Osteoblast (primary cell): Measurements from ENCODE around the gene HSPA12B. TPM values are rescaled to one million over a fixed set of nuclear protein-coding genes. Genes with fewer than 3 reads are reported as not detected.

Experiments used
- DNase-seq: peaks from one replicate; pipeline ENCODE4 v3.0.0; 2011; ENCODE audit warnings: low spot score, mixed read lengths; ENCODE audit not compliant: insufficient read length; ENCODE audit errors: missing footprints
- H2AFZ ChIP-seq: 2 replicates; pipeline ENCODE4 v1.6.0; 2011; ENCODE audit warnings: mild to moderate bottlenecking, low read length
- H3K27ac ChIP-seq: 2 replicates; pipeline ENCODE4 v1.5.1; 2011; ENCODE audit warnings: mild to moderate bottlenecking, low read depth, low read length, moderate library complexity
- H3K27me3 ChIP-seq: 2 replicates; pipeline ENCODE4 v1.6.0; 2012; ENCODE audit warnings: mild to moderate bottlenecking, control low read depth, inconsistent platforms, low read length, moderate library complexity; ENCODE audit not compliant: insufficient read depth
- H3K36me3 ChIP-seq: 2 replicates; pipeline ENCODE4 v1.5.1; 2011; ENCODE audit warnings: mild to moderate bottlenecking, low read length, control low read depth, moderate library complexity; ENCODE audit not compliant: insufficient read depth
- H3K4me1 ChIP-seq: 2 replicates; pipeline ENCODE4 v1.5.1; 2011; ENCODE audit warnings: mild to moderate bottlenecking, low read length, control low read depth, moderate library complexity; ENCODE audit not compliant: insufficient read depth
- H3K4me2 ChIP-seq: 2 replicates; pipeline ENCODE4 v1.6.0; 2011; ENCODE audit warnings: mild to moderate bottlenecking, low read length; ENCODE audit not compliant: insufficient read depth
- H3K4me3 ChIP-seq: fragments of 200-600 bp; sonication (generic); 3 replicates; pipeline ENCODE4 v1.5.1; 2012; ENCODE audit warnings: mild to moderate bottlenecking, low read length, inconsistent platforms; ENCODE audit not compliant: insufficient read depth
- H3K79me2 ChIP-seq: 2 replicates; pipeline ENCODE4 v1.6.0; 2012; ENCODE audit warnings: mild to moderate bottlenecking, low read length, control low read depth, inconsistent platforms; ENCODE audit not compliant: insufficient read depth
- H3K9me3 ChIP-seq: 2 replicates; pipeline ENCODE4 v1.5.1; 2011; ENCODE audit warnings: low read depth, low read length, control low read depth
- H4K20me1 ChIP-seq: 2 replicates; pipeline ENCODE4 v1.6.0; 2012; ENCODE audit warnings: mild to moderate bottlenecking, low read length, control low read depth; ENCODE audit not compliant: insufficient read depth
- total RNA-seq: library from RNA; depleted of rRNA; stranded (reverse); fragments of >200 nt; gene quantifications from 2 replicates; pipeline ENCODE4 v1.2.3, GENCODE V29; 2012
- TF ChIP-seq, protein P1 (sequence below): IDR thresholded peaks from 2 replicates; pipeline ENCODE4 v1.5.1; 2011; ENCODE audit warnings: mild to moderate bottlenecking, low read depth, low read length, moderate library complexity; ENCODE audit errors: extremely low read depth

Gene HSPA12B
- total RNA-seq, 1 donor: not detected

DNA sequence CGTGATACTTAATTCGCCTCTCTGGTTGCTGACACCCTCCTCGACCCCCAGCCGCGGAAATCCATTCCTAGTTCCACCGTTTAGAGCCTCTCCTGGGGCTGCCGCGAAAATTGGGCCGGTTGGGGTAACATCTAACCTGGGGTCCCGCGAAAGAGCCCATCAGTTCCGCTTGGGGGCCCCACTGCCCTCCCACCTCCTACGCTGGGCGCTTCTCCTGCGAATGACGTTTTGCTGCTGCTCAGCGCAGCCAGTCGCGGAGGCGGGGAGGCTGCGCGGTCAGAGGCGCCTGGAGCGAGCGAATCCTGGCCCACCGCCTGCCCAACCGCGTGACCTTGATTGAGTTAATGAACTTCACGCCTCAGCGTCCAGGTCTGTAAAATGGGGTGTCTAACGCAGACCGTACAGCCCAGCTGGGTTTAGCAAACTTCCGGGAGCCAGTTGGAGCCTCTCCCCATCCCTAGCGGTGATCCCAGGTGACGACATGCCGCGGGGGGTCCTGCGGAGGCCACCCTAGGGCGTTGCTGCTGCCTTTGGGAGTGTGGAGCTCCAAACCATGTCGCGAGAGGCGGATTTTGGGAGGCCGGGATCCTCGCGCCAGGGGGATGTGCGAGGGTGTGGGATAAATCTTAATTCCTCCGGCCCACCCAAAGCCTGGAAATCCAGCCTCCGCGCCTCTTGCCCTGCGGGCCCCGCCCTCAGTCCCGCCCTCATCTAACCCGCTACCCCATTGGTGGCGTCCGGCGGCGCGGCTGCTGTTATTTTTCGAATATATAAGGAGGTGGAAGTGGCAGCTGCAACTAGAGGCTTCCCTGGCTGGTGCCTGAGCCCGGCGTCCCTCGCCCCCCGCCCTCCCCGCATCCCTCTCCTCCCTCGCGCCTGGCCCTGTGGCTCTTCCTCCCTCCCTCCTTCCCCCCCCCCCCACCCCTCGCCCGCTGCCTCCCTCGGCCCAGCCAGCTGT lies 63.3 kb downstream of the HSPA12B start, which contains the start of gene CDC25B:
Gene CDC25B, plus strand, starts transcription at position 800 of the 958 bp plus-strand sequence. CDS start 222 bp downstream, outside the sequence.
- peak within 1 kb of the TSS; percentile 96 for H3K27ac ChIP-seq
- H3K4me1 ChIP-seq: peaks cover 27% of the 10 kb centered on the region
- H3K36me3 ChIP-seq: peaks cover 27% of the 10 kb centered on the region
- H4K20me1 ChIP-seq: peaks cover 10% of the 10 kb centered on the region
- peak within 1 kb of the TSS; percentile 90 for H3K4me3 ChIP-seq
- H3K79me2 ChIP-seq: peaks cover 47% of the 10 kb centered on the region
- H3K4me2 ChIP-seq: peak within 1 kb of the TSS; percentile 89
- peak; percentile 99 for DNase-seq
- H2AFZ ChIP-seq: peak within 1 kb of the TSS; percentile 98
- H3K9me3 ChIP-seq: no peaks in the 10 kb centered on the region
- no peaks in the 10 kb centered on the region for H3K27me3 ChIP-seq
- TF ChIP-seq, protein P1, sequence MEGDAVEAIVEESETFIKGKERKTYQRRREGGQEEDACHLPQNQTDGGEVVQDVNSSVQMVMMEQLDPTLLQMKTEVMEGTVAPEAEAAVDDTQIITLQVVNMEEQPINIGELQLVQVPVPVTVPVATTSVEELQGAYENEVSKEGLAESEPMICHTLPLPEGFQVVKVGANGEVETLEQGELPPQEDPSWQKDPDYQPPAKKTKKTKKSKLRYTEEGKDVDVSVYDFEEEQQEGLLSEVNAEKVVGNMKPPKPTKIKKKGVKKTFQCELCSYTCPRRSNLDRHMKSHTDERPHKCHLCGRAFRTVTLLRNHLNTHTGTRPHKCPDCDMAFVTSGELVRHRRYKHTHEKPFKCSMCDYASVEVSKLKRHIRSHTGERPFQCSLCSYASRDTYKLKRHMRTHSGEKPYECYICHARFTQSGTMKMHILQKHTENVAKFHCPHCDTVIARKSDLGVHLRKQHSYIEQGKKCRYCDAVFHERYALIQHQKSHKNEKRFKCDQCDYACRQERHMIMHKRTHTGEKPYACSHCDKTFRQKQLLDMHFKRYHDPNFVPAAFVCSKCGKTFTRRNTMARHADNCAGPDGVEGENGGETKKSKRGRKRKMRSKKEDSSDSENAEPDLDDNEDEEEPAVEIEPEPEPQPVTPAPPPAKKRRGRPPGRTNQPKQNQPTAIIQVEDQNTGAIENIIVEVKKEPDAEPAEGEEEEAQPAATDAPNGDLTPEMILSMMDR: peak; percentile 23

DNA sequence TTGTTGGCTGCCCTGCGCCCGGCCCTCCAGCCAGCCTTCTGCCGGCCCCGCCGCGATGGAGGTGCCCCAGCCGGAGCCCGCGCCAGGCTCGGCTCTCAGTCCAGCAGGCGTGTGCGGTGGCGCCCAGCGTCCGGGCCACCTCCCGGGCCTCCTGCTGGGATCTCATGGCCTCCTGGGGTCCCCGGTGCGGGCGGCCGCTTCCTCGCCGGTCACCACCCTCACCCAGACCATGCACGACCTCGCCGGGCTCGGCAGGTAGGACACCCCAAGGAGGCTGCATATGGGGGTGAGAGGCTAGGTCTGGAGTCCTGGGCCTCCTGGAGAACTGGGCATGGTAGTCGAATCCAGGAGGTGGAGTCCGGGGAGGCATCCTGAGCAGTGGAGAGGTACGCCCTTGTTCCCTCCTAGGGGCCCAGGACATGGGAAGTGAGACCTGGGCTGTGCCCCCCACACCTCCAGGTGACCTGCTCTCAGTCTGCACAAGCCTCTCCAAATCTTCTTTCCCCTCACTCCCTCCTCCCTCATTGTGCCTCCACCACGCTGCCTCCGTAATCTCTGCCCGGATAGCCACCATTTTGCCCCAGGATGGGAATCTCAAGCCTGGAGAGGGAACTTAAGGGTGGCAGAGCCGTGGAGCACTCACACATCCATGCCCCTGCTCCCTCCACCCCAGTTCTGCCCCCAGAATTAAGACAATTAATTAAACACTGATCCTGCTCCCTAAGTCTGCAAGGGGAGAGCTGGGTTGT lies 64.2 kb downstream of the HSPA12B start:
- no peak for DNase-seq
- H3K4me3 ChIP-seq: peak overlapping the region; percentile 90
- peaks cover 10% of the 10 kb centered on the region for H4K20me1 ChIP-seq
- no peak overlapping the region for H2AFZ ChIP-seq
- H3K27ac ChIP-seq: peak overlapping the region; percentile 63
- H3K27me3 ChIP-seq: no peaks in the 10 kb centered on the region
- peaks cover 36% of the 10 kb centered on the region for H3K36me3 ChIP-seq
- peaks cover 51% of the 10 kb centered on the region for H3K79me2 ChIP-seq
- peak overlapping the region; percentile 89 for H3K4me2 ChIP-seq
- H3K9me3 ChIP-seq: no peaks in the 10 kb centered on the region
- TF ChIP-seq, protein P1: no peak
- H3K4me1 ChIP-seq: peaks cover 27% of the 10 kb centered on the region

DNA sequence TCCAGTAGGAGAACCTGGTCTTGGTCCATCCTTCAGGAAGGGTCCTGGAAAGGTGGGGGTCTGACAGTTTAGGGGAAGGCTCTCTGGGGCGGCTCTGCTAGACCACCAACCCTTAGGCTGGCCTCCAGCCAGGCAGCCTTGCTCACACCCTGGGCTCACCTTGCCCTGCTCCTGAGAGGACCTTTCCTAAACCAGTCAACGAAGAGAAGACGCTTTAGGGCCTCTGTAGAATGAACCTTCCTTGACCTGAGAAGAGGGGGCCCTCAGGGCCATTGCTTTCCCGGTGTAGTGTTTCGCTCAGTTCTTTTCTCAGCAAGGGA lies 64.7 kb downstream of the HSPA12B start:
- Histone ChIP-seq H3K79me2 (peaks cover 53% of the 10 kb centered on the region), H3K4me3 (peak overlapping the region; percentile 90), H3K4me2 (peak overlapping the region; percentile 89), H3K27ac (peak overlapping the region; percentile 63), H3K4me1 (peaks cover 27% of the 10 kb centered on the region), H3K36me3 (peaks cover 41% of the 10 kb centered on the region), H2AFZ (no peak overlapping the region), H4K20me1 (peaks cover 10% of the 10 kb centered on the region), H3K9me3 (no peaks in the 10 kb centered on the region), H3K27me3 (no peaks in the 10 kb centered on the region)
- TF ChIP-seq, protein P1: no peak
- no peak for DNase-seq
